HepG2 (cell line): ENCODE data around the gene ST6GALNAC2. TPM values are rescaled to one million over a fixed set of nuclear protein-coding genes. Genes with fewer than 3 reads are reported as not detected.
A peak's percentile ranks its signal among the peaks of the same experiment; 100 is the strongest.

Source experiments
- AKNA ChIP-seq: sonication (generic); formaldehyde crosslinking; IDR thresholded peaks from 2 replicates; pipeline ENCODE4 v1.4.0; 2020; ENCODE audit warnings: missing genetic modification reagents, borderline replicate concordance
- ATF4 ChIP-seq, 2 experiments: fragments of 450-650 bp in 1 of 2; sonication (generic) in 1 of 2; formaldehyde crosslinking; IDR thresholded peaks; 2 replicates each; pipeline versions ENCODE4 v1.5.0 to v1.8.0; 2020 to 2022; ENCODE audit warnings: mild to moderate bottlenecking in 1 of 2, missing genetic modification reagents in 1 of 2
- BRF2 ChIP-seq: sonication (generic); formaldehyde crosslinking; IDR thresholded peaks from 2 replicates; pipeline ENCODE4 v1.8.1; 2022; ENCODE audit warnings: mild to moderate bottlenecking, missing genetic modification reagents
- E2F5 ChIP-seq: sonication (generic); formaldehyde crosslinking; conservative IDR thresholded peaks from 2 replicates; pipeline ENCODE4 v1.4.0; 2020; ENCODE audit warnings: missing genetic modification reagents
- ELF4 ChIP-seq: sonication (generic); formaldehyde crosslinking; IDR thresholded peaks from 2 replicates; pipeline ENCODE4 v1.5.0; 2020; ENCODE audit warnings: missing genetic modification reagents, mild to moderate bottlenecking, moderate library complexity, borderline replicate concordance
- HNF4G ChIP-seq, 2 experiments: sonication (generic) in 1 of 2; formaldehyde crosslinking in 1 of 2; IDR thresholded peaks; 2 replicates each; pipeline versions ENCODE4 v1.4.0 to v1.6.1; 2011 to 2020; ENCODE audit warnings: borderline replicate concordance in 2 of 2, low read depth in 2 of 2, mild to moderate bottlenecking in 2 of 2, low read length in 1 of 2, missing genetic modification reagents in 1 of 2, moderate library complexity in 1 of 2
- HNRNPK ChIP-seq: fragments of 200-400 bp; formaldehyde crosslinking; IDR thresholded peaks from 2 replicates; pipeline ENCODE4 v1.6.1; 2018; ENCODE audit warnings: low read length, low read depth, moderate library complexity, mild to moderate bottlenecking; ENCODE audit not compliant: poor library complexity, severe bottlenecking
- HOXA5 ChIP-seq: sonication (generic); formaldehyde crosslinking; IDR thresholded peaks from 2 replicates; pipeline ENCODE4 v1.4.0; 2020; ENCODE audit warnings: missing genetic modification reagents
- NFIC ChIP-seq: IDR thresholded peaks from 2 replicates; pipeline ENCODE4 v1.6.1; 2012; ENCODE audit warnings: mild to moderate bottlenecking, low read length, inconsistent platforms
- SAP130 ChIP-seq: IDR thresholded peaks from 2 replicates; pipeline ENCODE4 v1.6.1; 2016; ENCODE audit warnings: low read depth
- TEAD3 ChIP-seq: optimal IDR thresholded peaks from 2 replicates; pipeline ENCODE3; 2016; ENCODE audit warnings: borderline replicate concordance
- THRA ChIP-seq: sonication (generic); formaldehyde crosslinking; IDR thresholded peaks from 2 replicates; pipeline ENCODE4 v1.4.0; 2020; ENCODE audit warnings: missing genetic modification reagents, borderline replicate concordance
- ZMAT5 ChIP-seq: sonication (generic); formaldehyde crosslinking; IDR thresholded peaks from 2 replicates; pipeline ENCODE4 v1.5.0; 2020; ENCODE audit warnings: mild to moderate bottlenecking, low read depth, missing genetic modification reagents, borderline replicate concordance
- ZNF770 ChIP-seq: sonication (generic); formaldehyde crosslinking; IDR thresholded peaks from 2 replicates; pipeline ENCODE4 v1.5.0; 2020; ENCODE audit warnings: mild to moderate bottlenecking, missing genetic modification reagents
- ZNF777 ChIP-seq: sonication (generic); formaldehyde crosslinking; IDR thresholded peaks from 2 replicates; pipeline ENCODE4 v1.4.0; 2020; ENCODE audit warnings: missing genetic modification reagents
- ZNF792 ChIP-seq: IDR thresholded peaks from 2 replicates; pipeline ENCODE4 v1.6.1; 2016
- polyA plus RNA-seq, 8 experiments: library from polyadenylated mRNA; depleted of rRNA in 3 of 8; stranded (reverse) in 7 of 8; unstranded in 1 of 8; fragments of >200 nt; fragmentation: Illumina TruSeq in 4 of 8; extraction: Trizol in 4 of 8; gene quantifications; 2 replicates each; pipeline versions ENCODE4 v1.2.1 to v1.2.3, GENCODE V29; 2011 to 2016; ENCODE audit warnings: low read depth in 4 of 8, missing spikeins in 1 of 8, mixed read lengths in 1 of 8; ENCODE audit not compliant: insufficient read depth in 1 of 8
- total RNA-seq, 5 experiments: library from RNA; depleted of rRNA; stranded (reverse); fragments of >200 nt; fragmentation: Illumina TruSeq; extraction: Trizol; gene quantifications; 2 replicates each; pipeline ENCODE4 v1.2.3, GENCODE V29; 2016; ENCODE audit warnings: low read depth in 1 of 5

Gene ST6GALNAC2
- total and polyA plus RNA-seq, 2 of the 13 experiments (the other 11 are each of a cell fraction or from before 2014, with no cell fraction given) = 0.12 to 0.49 TPM

GRCh38 chr17:76556765-76557367 lies 28.8 kb downstream of the ST6GALNAC2 start (continued):
- peak; percentile 100 for TF ChIP-seq ZNF770
- no peak for TF ChIP-seq HNRNPK
- no peak for TF ChIP-seq HNF4G (IDR thresholded peaks at IDR 0.05; ENCODE audit: borderline replicate concordance, low read depth, low read length)
- no peak; the same call in 1 of the 2 replicates for TF ChIP-seq HNF4G (CRISPR knock-in tag; IDR thresholded peaks at IDR 0.05; ENCODE audit: borderline replicate concordance, low read depth)
- no peak; the same call in 1 of the 2 replicates for TF ChIP-seq SAP130 (CRISPR knock-in tag)
- TF ChIP-seq AKNA (CRISPR knock-in tag) = peak; percentile 52
- TF ChIP-seq TEAD3 (CRISPR knock-in tag) = peak; percentile 45
- TF ChIP-seq HOXA5 (CRISPR knock-in tag) = no peak
- TF ChIP-seq ZNF777 (CRISPR knock-in tag) = peak; percentile 59
- no peak for TF ChIP-seq ZNF792 (CRISPR knock-in tag)
- TF ChIP-seq ZMAT5 (CRISPR knock-in tag) = no peak
- TF ChIP-seq NFIC = 0 out of 2 replicates have a peak, but pooled peaks have one; percentile 19
- peak; percentile 1; the same call in 1 of the 2 replicates for TF ChIP-seq BRF2 (CRISPR knock-in tag)
- peak; percentile 52 to 74; a peak in 3 of 4 replicates for TF ChIP-seq ATF4 (CRISPR knock-in tag; IDR thresholded peaks at IDR 0.05)
- no peak for TF ChIP-seq E2F5
- peak; percentile 71; the same call in 1 of the 2 replicates for TF ChIP-seq ELF4 (CRISPR knock-in tag)
- TF ChIP-seq THRA (CRISPR knock-in tag) = peak; percentile 62; the same call in 1 of the 2 replicates
